Measurements from ENCODE around the gene ADGRG6.
"Not testable (repeated sequence)": the region's sequence is repeated elsewhere in the genome, so short reads cannot be mapped to it uniquely, and the experiment has no call there.

ADGRG6 gene

GRCh38 chr6:142322504-142323198, 20.8 kb downstream of the ADGRG6 start:
- DNase-seq, result no peak

DNA sequence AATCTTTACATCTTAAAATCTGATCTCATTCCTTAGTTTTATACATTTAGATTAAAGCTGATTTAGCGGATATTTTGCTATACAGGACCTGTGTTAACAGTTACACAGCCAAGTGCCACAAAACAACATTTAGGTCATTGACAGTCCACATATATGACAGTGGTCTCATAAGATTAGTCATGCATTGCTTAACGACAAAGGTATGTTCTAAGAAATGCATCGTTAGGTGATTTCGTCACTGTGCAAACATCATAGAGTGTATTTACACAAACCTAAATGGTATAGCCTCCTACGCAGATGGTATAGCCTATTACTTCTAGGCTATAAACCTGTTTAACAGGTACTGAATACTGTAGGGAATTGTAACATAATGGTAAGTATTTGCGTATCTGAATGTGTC, 21.6 kb downstream of the ADGRG6 start:
- no peak for DNase-seq

GRCh38 chr6:142324111-142324510, 22.3 kb downstream of the ADGRG6 start:
- DNase-seq, result no peak

GRCh38 chr6:142325111-142325510, 23.3 kb downstream of the ADGRG6 start:
- DNase-seq, result no peak

GRCh38 chr6:142326540-142326939, 24.7 kb downstream of the ADGRG6 start:
- no peak for DNase-seq

DNA sequence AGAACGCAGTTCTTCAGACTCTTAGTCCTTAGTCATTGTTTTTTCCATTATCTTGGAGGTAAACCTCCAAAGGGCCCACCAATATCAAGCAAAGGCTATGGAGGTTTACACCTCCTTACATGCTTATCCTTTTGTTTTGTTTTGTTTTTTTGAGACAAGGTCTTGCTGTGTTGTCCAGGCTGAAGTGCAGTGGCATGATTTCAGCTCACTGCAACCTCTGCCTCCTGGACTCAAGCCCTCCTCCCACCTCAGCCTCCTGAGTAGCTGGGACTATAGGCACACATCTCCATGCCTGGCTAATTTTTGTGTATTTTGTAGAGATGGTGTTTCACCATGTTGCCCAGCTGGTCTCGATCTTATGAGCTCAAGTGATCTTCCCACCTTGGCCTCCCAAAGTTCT, 26.3 kb downstream of the ADGRG6 start:
- no peak for DNase-seq

GRCh38 chr6:142329486-142330113, 27.8 kb downstream of the ADGRG6 start:
- no peak for DNase-seq

- DNase-seq, result no peak
Observed at GRCh38 chr6:142331075-142331551, 29.3 kb downstream of the ADGRG6 start.

GRCh38 chr6:142331601-142332000, 29.8 kb downstream of the ADGRG6 start:
- no peak for DNase-seq

- DNase-seq, result no peak
Observed at GRCh38 chr6:142332393-142333098, 30.7 kb downstream of the ADGRG6 start.

DNA sequence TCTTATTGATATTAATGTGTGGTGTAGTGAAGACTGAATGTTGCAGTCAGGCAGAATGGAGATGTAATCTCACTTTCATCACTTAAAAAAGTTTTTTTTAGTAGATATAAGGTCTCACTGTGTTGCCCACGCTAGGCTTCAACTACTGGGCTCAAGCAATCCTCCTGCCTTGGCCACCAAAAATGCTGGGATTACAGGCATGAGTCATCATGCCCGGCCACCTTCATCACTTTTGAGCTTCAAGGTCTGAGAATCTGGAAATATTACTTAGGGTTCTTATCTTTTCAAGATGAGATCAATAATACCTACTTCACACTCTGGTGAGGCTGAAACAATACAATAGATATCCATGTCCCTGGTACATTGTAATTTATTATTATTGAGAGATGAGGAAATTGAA, 31.6 kb downstream of the ADGRG6 start:
- no peak for DNase-seq

- no peak for DNase-seq
Observed at GRCh38 chr6:142334294-142334693, 32.5 kb downstream of the ADGRG6 start.

GRCh38 chr6:142335415-142335814, 33.6 kb downstream of the ADGRG6 start:
- DNase-seq, result no peak

DNA sequence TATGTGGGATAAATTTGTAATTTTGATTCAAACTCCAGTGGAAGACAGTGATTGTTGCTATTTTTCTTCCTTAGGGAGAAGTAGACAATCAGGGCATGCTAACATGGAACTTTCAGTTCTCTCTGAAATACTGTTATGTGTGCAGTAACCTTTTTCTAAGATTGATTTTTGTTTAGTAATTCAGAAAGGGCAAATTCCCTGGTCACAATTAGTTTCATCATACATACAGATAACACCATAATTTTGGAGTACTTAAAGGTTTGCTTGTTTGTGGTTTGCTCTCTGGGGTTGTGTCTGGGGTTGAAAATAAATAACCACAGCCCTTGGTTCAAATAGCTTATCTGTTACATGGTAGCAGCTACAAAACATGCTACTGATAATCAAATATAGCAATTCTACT, 34.4 kb downstream of the ADGRG6 start:
- no peak for DNase-seq

DNA sequence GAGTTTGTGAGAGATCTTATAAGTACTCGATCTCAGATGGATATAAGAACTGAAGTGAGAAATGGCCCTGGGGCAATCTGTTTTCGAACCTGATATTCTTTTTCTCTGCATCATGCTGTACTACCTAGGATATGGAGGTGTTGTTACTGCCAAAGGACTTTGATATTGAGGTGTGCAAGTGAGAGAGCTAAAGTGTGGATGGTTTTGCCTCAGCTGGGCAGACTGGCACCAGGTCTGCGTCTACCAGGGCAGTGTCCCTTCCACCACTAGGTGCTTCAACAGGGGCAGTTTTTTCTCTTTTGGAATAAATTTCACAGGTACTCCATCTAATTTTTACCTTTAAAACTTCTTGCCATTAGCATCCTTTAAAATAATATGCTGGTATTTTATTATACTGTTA, 35.0 kb downstream of the ADGRG6 start:
- DNase-seq, result no peak

- no peak for DNase-seq
Observed at GRCh38 chr6:142339113-142339512, 37.3 kb downstream of the ADGRG6 start.

GRCh38 chr6:142339968-142340658, 38.3 kb downstream of the ADGRG6 start:
- no peak for DNase-seq

DNA sequence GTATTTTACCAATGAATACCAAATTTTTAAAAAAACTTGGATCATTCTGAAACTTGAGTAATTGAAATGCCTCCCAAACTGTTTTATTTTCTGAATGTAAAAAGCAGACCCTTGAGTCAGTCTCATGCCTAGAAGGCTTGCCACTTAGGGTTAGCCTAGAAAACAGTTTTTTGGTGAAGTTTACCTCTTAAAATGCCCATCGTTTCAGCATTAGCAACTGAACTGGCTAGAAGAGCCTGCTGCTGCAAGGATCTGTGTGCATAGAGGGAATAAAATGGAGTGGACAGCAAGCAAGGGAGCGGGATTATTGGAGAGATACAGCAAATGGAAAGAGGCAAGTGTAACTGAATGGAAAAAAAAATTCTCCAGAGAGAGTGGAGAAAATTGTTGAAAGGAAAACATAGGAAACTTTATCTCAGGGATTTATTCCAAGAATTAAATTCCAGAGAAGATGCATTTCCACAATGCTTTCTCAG, 40.1 kb downstream of the ADGRG6 start:
- DNase-seq, result no peak

DNA sequence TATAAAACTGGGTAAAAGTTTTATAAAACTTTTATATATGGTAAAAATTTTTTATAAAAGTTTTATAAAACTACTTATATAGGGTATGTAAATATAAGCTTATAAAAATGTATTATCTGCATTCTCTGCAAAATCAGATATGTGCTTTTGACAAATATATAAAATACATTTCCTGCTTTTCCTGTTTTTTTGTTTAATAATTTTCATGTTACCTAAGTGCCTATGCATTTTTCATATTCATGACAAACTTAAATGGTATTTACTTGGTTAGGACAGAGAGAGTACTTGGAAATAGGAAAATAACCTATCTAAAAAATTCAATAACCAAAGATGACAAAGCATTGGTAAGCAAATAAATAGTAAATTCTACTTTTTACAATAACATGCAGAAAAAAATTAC, 41.2 kb downstream of the ADGRG6 start:
- no peak for DNase-seq

- no peak for DNase-seq
Observed at GRCh38 chr6:142343938-142344337, 42.1 kb downstream of the ADGRG6 start.

GRCh38 chr6:142345261-142345660, 43.5 kb downstream of the ADGRG6 start:
- no peak for DNase-seq

DNA sequence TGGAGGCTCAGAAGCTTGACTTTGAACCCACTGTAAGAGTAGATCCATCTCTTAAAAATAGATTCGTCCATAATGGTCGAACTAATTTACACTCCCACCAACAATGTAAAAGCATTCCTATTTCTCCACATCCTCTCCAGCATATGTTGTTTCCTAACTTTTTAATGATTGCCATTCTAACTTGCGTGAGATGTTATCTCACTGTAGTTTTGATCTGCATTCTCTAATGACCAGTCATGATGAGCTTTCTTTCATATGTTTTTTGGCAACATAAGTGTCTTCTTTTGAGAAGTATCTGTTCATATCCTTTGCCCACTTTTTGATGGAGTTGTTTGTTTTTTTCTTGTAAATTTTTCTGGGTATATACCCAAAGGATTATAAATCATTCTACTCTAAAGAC, 44.4 kb downstream of the ADGRG6 start:
- not testable (repeated sequence) for DNase-seq

DNA sequence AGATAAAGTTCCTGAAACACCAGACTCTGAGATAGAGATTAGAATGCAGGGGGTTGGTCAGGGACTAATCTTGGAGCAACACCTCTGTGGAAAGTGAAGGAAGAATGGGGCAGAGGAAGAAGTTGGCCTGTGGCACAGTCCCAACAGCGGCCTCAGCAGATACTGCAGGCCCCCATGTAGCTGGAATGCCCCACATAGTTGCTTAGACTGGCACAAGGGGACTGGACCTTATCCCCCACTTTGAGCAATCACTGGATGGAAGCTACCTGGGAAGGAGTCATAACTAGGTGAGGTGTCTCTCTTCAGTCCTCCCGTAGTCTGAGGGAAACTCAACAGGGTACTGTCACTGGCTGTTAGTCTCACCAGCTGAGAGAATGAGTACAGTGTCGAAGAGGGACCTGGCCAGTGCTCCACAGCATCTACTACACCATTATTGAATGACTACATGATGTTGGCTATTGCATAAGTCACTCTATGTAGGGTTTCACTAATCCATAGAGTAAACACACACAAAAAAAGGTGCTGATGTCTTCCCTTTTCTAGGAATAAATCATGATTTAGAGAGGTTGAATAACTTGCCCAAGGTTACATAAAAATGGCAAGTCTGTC, 47.5 kb downstream of the ADGRG6 start:
- DNase-seq, result no peak

Measured in NCI-H2171 (cell line).